Measurements from ENCODE around the gene TMEM214. TPM values are rescaled to one million over a fixed set of nuclear protein-coding genes. Genes with fewer than 3 reads are reported as not detected.

The TMEM214 gene
- total RNA-seq, 2 experiments from 2014 or later = 22.0 to 24.6 TPM

- TF ChIP-seq, protein P1, sequence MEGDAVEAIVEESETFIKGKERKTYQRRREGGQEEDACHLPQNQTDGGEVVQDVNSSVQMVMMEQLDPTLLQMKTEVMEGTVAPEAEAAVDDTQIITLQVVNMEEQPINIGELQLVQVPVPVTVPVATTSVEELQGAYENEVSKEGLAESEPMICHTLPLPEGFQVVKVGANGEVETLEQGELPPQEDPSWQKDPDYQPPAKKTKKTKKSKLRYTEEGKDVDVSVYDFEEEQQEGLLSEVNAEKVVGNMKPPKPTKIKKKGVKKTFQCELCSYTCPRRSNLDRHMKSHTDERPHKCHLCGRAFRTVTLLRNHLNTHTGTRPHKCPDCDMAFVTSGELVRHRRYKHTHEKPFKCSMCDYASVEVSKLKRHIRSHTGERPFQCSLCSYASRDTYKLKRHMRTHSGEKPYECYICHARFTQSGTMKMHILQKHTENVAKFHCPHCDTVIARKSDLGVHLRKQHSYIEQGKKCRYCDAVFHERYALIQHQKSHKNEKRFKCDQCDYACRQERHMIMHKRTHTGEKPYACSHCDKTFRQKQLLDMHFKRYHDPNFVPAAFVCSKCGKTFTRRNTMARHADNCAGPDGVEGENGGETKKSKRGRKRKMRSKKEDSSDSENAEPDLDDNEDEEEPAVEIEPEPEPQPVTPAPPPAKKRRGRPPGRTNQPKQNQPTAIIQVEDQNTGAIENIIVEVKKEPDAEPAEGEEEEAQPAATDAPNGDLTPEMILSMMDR (IDR thresholded peaks at IDR 0.05) = no peak
- Histone ChIP-seq H3K4me3 (ENCODE audit: low read length) (no peak overlapping the region), H3K27me3 (ENCODE audit: control insufficient read depth in 1 of 2, insufficient read depth in 2 of 2, low read length in 2 of 2) (no peaks in the 10 kb centered on the region), H3K27ac (ENCODE audit: low read depth in 1 of 2, low read length in 2 of 2) (no peak overlapping the region), H3K9me3 (ENCODE audit: control insufficient read depth in 1 of 2, insufficient read depth in 1 of 2, low read length in 2 of 2) (no peaks in the 10 kb centered on the region), H3K4me1 (ENCODE audit: insufficient read depth, low read length) (no peaks in the 10 kb centered on the region), H3K36me3 (ENCODE audit: insufficient read depth, low read length) (no peaks in the 10 kb centered on the region)
- ChIA-PET CTCF (no interaction called here), POLR2A (no interaction called here)
- no peaks in the 10 kb centered on the region for H3K36me3 Mint-ChIP-seq (ENCODE audit: low read depth)
- intact Hi-C loops (cut with DNase I, micrococcal nuclease) = no loop called here
- H3K4me1 Mint-ChIP-seq (ENCODE audit: low read depth) = no peaks in the 10 kb centered on the region
- no peak for DNase-seq
- no peaks in the 10 kb centered on the region for H3K9me3 Mint-ChIP-seq
- peaks cover 22% of the 10 kb centered on the region for H3K27me3 Mint-ChIP-seq
- H3K4me3 Mint-ChIP-seq = no peak overlapping the region
- ATAC-seq (ENCODE audit: poor library complexity) = no peak
- no peak overlapping the region for H3K27ac Mint-ChIP-seq
These were observed 31.8 kb upstream of the TMEM214 start for GRCh38 chr2:27000995-27001394.

- Mint-ChIP-seq H3K36me3 (ENCODE audit: low read depth) (no peaks in the 10 kb centered on the region), H3K4me1 (ENCODE audit: low read depth) (no peaks in the 10 kb centered on the region), H3K4me3 (no peak overlapping the region), H3K27ac (no peak overlapping the region), H3K27me3 (peaks cover 22% of the 10 kb centered on the region), H3K9me3 (no peaks in the 10 kb centered on the region)
- TF ChIP-seq, protein P1 (IDR thresholded peaks at IDR 0.05) = no peak
- ATAC-seq (ENCODE audit: poor library complexity) (no peak), DNase-seq (no peak)
- H3K4me1 ChIP-seq (ENCODE audit: insufficient read depth, low read length) = no peaks in the 10 kb centered on the region
- no peaks in the 10 kb centered on the region for H3K36me3 ChIP-seq (ENCODE audit: insufficient read depth, low read length)
- H3K9me3 ChIP-seq (ENCODE audit: control insufficient read depth in 1 of 2, insufficient read depth in 1 of 2, low read length in 2 of 2) = no peaks in the 10 kb centered on the region
- intact Hi-C loops (cut with DNase I, micrococcal nuclease) = no loop called here
- no peaks in the 10 kb centered on the region for H3K27me3 ChIP-seq (ENCODE audit: control insufficient read depth in 1 of 2, insufficient read depth in 2 of 2, low read length in 2 of 2)
- POLR2A ChIA-PET = no interaction called here
- H3K27ac ChIP-seq (ENCODE audit: low read depth in 1 of 2, low read length in 2 of 2) = no peak overlapping the region
- no peak overlapping the region for H3K4me3 ChIP-seq (ENCODE audit: low read length)
- CTCF ChIA-PET = no interaction called here
These were observed 30.8 kb upstream of the TMEM214 start for GRCh38 chr2:27001950-27002349.

- peaks cover 17% of the 10 kb centered on the region for H3K27me3 Mint-ChIP-seq
- H3K4me3 Mint-ChIP-seq = no peak overlapping the region
- Histone ChIP-seq H3K27me3 (ENCODE audit: control insufficient read depth in 1 of 2, insufficient read depth in 2 of 2, low read length in 2 of 2) (no peaks in the 10 kb centered on the region), H3K9me3 (ENCODE audit: control insufficient read depth in 1 of 2, insufficient read depth in 1 of 2, low read length in 2 of 2) (no peaks in the 10 kb centered on the region), H3K4me3 (ENCODE audit: low read length) (no peak overlapping the region), H3K27ac (ENCODE audit: low read depth in 1 of 2, low read length in 2 of 2) (no peak overlapping the region), H3K4me1 (ENCODE audit: insufficient read depth, low read length) (no peaks in the 10 kb centered on the region), H3K36me3 (ENCODE audit: insufficient read depth, low read length) (no peaks in the 10 kb centered on the region)
- TF ChIP-seq, protein P1 (IDR thresholded peaks at IDR 0.05) = no peak
- intact Hi-C loops (cut with DNase I, micrococcal nuclease) = no loop called here
- H3K4me1 Mint-ChIP-seq (ENCODE audit: low read depth) = no peaks in the 10 kb centered on the region
- H3K36me3 Mint-ChIP-seq (ENCODE audit: low read depth) = no peaks in the 10 kb centered on the region
- CTCF ChIA-PET = no interaction called here
- DNase-seq (no peak), ATAC-seq (ENCODE audit: poor library complexity) (no peak)
- POLR2A ChIA-PET = no interaction called here
- H3K27ac Mint-ChIP-seq = no peak overlapping the region
- no peaks in the 10 kb centered on the region for H3K9me3 Mint-ChIP-seq
These were observed 29.8 kb upstream of the TMEM214 start for GRCh38 chr2:27003007-27003406.

Data from CD4-positive, alpha-beta T cell (primary cell).